Ovary (tissue), 9 donors: ENCODE results near the gene GPR119. TPM values are rescaled to one million over a fixed set of nuclear protein-coding genes. Genes with fewer than 3 reads are reported as not detected.

Source experiments
- DNase-seq, 5 donors: peaks; one replicate each; pipeline ENCODE4 v3.0.0-alpha.2; 2019 to 2020
- H3K27ac ChIP-seq, 2 donors: fragments of 200-600 bp; one replicate each; pipeline versions ENCODE4 v1.5.1 to v1.8.0; 2019 to 2022
- H3K27me3 ChIP-seq: fragments of 200-600 bp; one replicate; pipeline ENCODE4 v1.8.0; 2022
- H3K36me3 ChIP-seq: fragments of 200-600 bp; sonication (generic); one replicate; pipeline ENCODE4 v1.5.1; 2019
- H3K4me1 ChIP-seq: one replicate; pipeline ENCODE4 v1.8.1; 2013; ENCODE audit warnings: mild to moderate bottlenecking, moderate library complexity; ENCODE audit not compliant: insufficient read depth
- H3K4me3 ChIP-seq: fragments of 200-600 bp; sonication (generic); one replicate; pipeline ENCODE4 v1.5.1; 2017
- H3K9me3 ChIP-seq, 2 donors: fragments of 200-600 bp in 1 of 2; sonication (generic) in 1 of 2; one replicate each; pipeline versions ENCODE4 v1.5.1 to v1.8.1; 2013 to 2019; ENCODE audit warnings: mild to moderate bottlenecking in 1 of 2, moderate library complexity in 1 of 2
- CTCF ChIP-seq, 3 donors: fragments of 450-650 bp in 2 of 3; fragments of 200-600 bp in 1 of 3; IDR thresholded peaks; one replicate each; pipeline versions ENCODE4 v1.5.1 to v1.8.0; 2016 to 2022; ENCODE audit warnings: antibody characterized with exemption in 3 of 3, mild to moderate bottlenecking in 1 of 3
- EP300 ChIP-seq: sonication (generic); formaldehyde crosslinking; IDR thresholded peaks from one replicate; pipeline ENCODE4 v1.6.1; 2017; ENCODE audit warnings: antibody characterized with exemption
- POLR2A ChIP-seq: fragments of 450-650 bp; IDR thresholded peaks from one replicate; pipeline ENCODE4 v1.6.1; 2017; ENCODE audit warnings: antibody characterized with exemption, mild to moderate bottlenecking, moderate library complexity
- WGBS, 3 donors: extraction: QIAGEN DNeasy Blood & Tissue Kit in 1 of 3; methylation state at CpG; one replicate each; pipeline versions ENCODE4 v1.1.5 to v1.1.7; 2013 to 2017; 5-methylcytosine and 5-hydroxymethylcytosine counted together
- intact Hi-C, 4 donors: fragments of 100-400 bp; cut with DNase I; formaldehyde crosslinking; loops; one replicate each; pipeline versions ENCODE4 v1.11.0 to v1.15.1; 2022 to 2023
- polyA plus RNA-seq, 2 donors: library from polyadenylated mRNA; stranded (reverse); fragments of 200-250 nt in 1 of 2; fragments of 350-450 nt in 1 of 2; fragmentation: Illumina TruSeq in 1 of 2; extraction: RNeasy Lipid Tissue Mini Kit (QIAGEN cat#74804) in 1 of 2; gene quantifications; one replicate each; pipeline ENCODE4 v1.2.3, GENCODE V29; 2013 to 2014
- total RNA-seq, 7 donors: library from RNA; depleted of rRNA in 2 of 7; stranded (reverse); fragments of >200 nt in 2 of 7; fragmentation: NEBNext Ultra II Directional in 3 of 7; extraction: Animal tissue kit (Norgen Biotek cat#: 25700) in 3 of 7; gene quantifications; one replicate each; pipeline versions ENCODE4 v1.1.0 to v1.2.4, GENCODE V29; 2016 to 2023
- donor health status: DM: no; HTN: no; CAD: no; lungs with moderate emphysema.
- donor health status: DM: no; HTN: no; CAD: no.
- donor health status: Bipolar disorder and iron deficiency.
- donor health status: DM: yes; HTN: yes; CAD: no.
- donor health status: DM: no; HTN: no; CAD: no.
- donor health status: DM: yes; HTN: yes; CAD: no.

GPR119 gene
- total and polyA plus RNA-seq, 9 donors, result not detected

GRCh38 chrX:130418066-130418465, 32.6 kb upstream of the GPR119 start:
- no peak overlapping the region for H3K4me3 ChIP-seq
- H3K36me3 ChIP-seq, result no peaks in the 10 kb centered on the region
- no peaks in the 10 kb centered on the region for H3K4me1 ChIP-seq
- H3K27ac ChIP-seq, result no peak overlapping the region
- H3K27me3 ChIP-seq, result no peaks in the 10 kb centered on the region
- 38 to 47% (median 41%) methylated on average over 2 of the region's 2 CpGs for WGBS, 3 donors
- H3K9me3 ChIP-seq, result no peaks in the 10 kb centered on the region
- DNase-seq, result no peak
- TF ChIP-seq POLR2A (no peak), EP300 (no peak), CTCF (IDR thresholded peaks at IDR 0.05) (no peak)
- intact Hi-C loops, result no loop called here

- Histone ChIP-seq H3K4me3 (no peak overlapping the region), H3K9me3 (no peaks in the 10 kb centered on the region), H3K36me3 (no peaks in the 10 kb centered on the region), H3K27ac (no peak overlapping the region), H3K4me1 (no peaks in the 10 kb centered on the region), H3K27me3 (no peaks in the 10 kb centered on the region)
- no peak for DNase-seq
- 68 to 72% (median 70%) methylated on average over 4 of the region's 4 CpGs for WGBS, 3 donors
- intact Hi-C loops, result no loop called here
- TF ChIP-seq POLR2A, result no peak
- TF ChIP-seq CTCF (IDR thresholded peaks at IDR 0.05), result no peak
- TF ChIP-seq EP300, result no peak
Measured at GRCh38 chrX:130416785-130417184, 31.3 kb upstream of the GPR119 start.

GRCh38 chrX:130415201-130415600, 29.7 kb upstream of the GPR119 start:
- H3K4me1 ChIP-seq, result no peaks in the 10 kb centered on the region
- no peaks in the 10 kb centered on the region for H3K9me3 ChIP-seq
- intact Hi-C loops, result no loop called here
- 87 to 91% (median 89%) methylated on average over 7 of the region's 7 CpGs for WGBS, 3 donors
- no peak overlapping the region for H3K27ac ChIP-seq
- H3K4me3 ChIP-seq, result no peak overlapping the region
- DNase-seq, result no peak
- no peaks in the 10 kb centered on the region for H3K36me3 ChIP-seq
- no peak for TF ChIP-seq EP300
- H3K27me3 ChIP-seq, result no peaks in the 10 kb centered on the region

- Histone ChIP-seq H3K9me3 (no peaks in the 10 kb centered on the region), H3K4me1 (no peaks in the 10 kb centered on the region), H3K4me3 (no peak overlapping the region), H3K36me3 (no peaks in the 10 kb centered on the region), H3K27ac (no peak overlapping the region), H3K27me3 (no peaks in the 10 kb centered on the region)
- TF ChIP-seq CTCF (IDR thresholded peaks at IDR 0.05), result no peak
- no peak for TF ChIP-seq EP300
- no peak for TF ChIP-seq POLR2A
- WGBS, 3 donors, result 87 to 94% (median 89%) methylated on average over 5 of the region's 5 CpGs
- no peak for DNase-seq
- intact Hi-C loops, result no loop called here
Measured at GRCh38 chrX:130414800-130415199, 29.3 kb upstream of the GPR119 start.

GRCh38 chrX:130413415-130413814, 27.9 kb upstream of the GPR119 start:
- 56 to 63% (median 62%) methylated on average over 2 of the region's 2 CpGs for WGBS, 3 donors
- H3K4me1 ChIP-seq, result no peaks in the 10 kb centered on the region
- no peak overlapping the region for H3K27ac ChIP-seq
- H3K9me3 ChIP-seq, result no peaks in the 10 kb centered on the region
- TF ChIP-seq EP300 (no peak), CTCF (IDR thresholded peaks at IDR 0.05) (no peak), POLR2A (no peak)
- DNase-seq, result peak in 1 of 5 donors; percentile 20
- no peak overlapping the region for H3K4me3 ChIP-seq
- no peaks in the 10 kb centered on the region for H3K36me3 ChIP-seq
- intact Hi-C loops, result no loop called here
- no peaks in the 10 kb centered on the region for H3K27me3 ChIP-seq
